Activated CD4-positive, alpha-beta T cell treated with anti-CD3 and anti-CD28 coated beads, Interleukin-2, Interleukin-6, amounts not matched to agents 100 ng/mL and 50 ng/mL, durations not matched to agents 16 hours and 8 hours (primary cell): ENCODE results near the gene FOLR2.
"Not testable (repeated sequence)": the region's sequence is repeated elsewhere in the genome, so short reads cannot be mapped to it uniquely, and the experiment has no call there.

ENCODE experiments used
- DNase-seq: peaks from one replicate; pipeline ENCODE4 v3.0.0-alpha.2; 2020

The FOLR2 gene

GRCh38 chr11:72243173-72244059, 26.8 kb downstream of the FOLR2 start:
- no peak for DNase-seq

- no peak for DNase-seq
Observed at GRCh38 chr11:72244060-72244360, 27.4 kb downstream of the FOLR2 start, which contains the start of gene PHOX2A. TSS of gene PHOX2A (minus strand) at chr11:72244176. CDS start at chr11:72244004, 172 bp downstream.

GRCh38 chr11:72244361-72245262, 28.0 kb downstream of the FOLR2 start:
- no peak for DNase-seq

GRCh38 chr11:72245263-72245816, 28.7 kb downstream of the FOLR2 start:
- no peak for DNase-seq

- DNase-seq = no peak
Observed at GRCh38 chr11:72247584-72247983, 31.0 kb downstream of the FOLR2 start.

GRCh38 chr11:72249961-72250360, 33.4 kb downstream of the FOLR2 start:
- DNase-seq = no peak

GRCh38 chr11:72250661-72251464, 34.3 kb downstream of the FOLR2 start:
- no peak for DNase-seq

GRCh38 chr11:72251614-72252013, 35.0 kb downstream of the FOLR2 start:
- DNase-seq = no peak

GRCh38 chr11:72253392-72253791, 36.8 kb downstream of the FOLR2 start:
- no peak for DNase-seq

- DNase-seq = no peak
Observed at GRCh38 chr11:72254299-72254993, 37.9 kb downstream of the FOLR2 start.

- no peak for DNase-seq
Observed at GRCh38 chr11:72257570-72257969, 41.0 kb downstream of the FOLR2 start.

- DNase-seq = no peak
Observed at GRCh38 chr11:72259490-72259889, 42.9 kb downstream of the FOLR2 start.

- no peak for DNase-seq
Observed at GRCh38 chr11:72260574-72260973, 44.0 kb downstream of the FOLR2 start.

GRCh38 chr11:72263361-72263760, 46.8 kb downstream of the FOLR2 start:
- no peak for DNase-seq

- DNase-seq = no peak
Observed at GRCh38 chr11:72265951-72266350, 49.4 kb downstream of the FOLR2 start.

- not testable (repeated sequence) for DNase-seq
Observed at GRCh38 chr11:72266960-72267359, 50.4 kb downstream of the FOLR2 start.

GRCh38 chr11:72267956-72268617, 51.5 kb downstream of the FOLR2 start:
- no peak for DNase-seq
